K562 (cell line): ENCODE measurements around the gene MYO18B. TPM values are rescaled to one million over a fixed set of nuclear protein-coding genes. Genes with fewer than 3 reads are reported as not detected.

ENCODE experiments used
- ATAC-seq: fragments of 200-7000 bp; cut with Tn5 transposase; 3 replicates; pipeline ENCODE4 v1.9.1; 2020; ENCODE audit warnings: moderate library complexity
- BruUV-seq: library from RNA; stranded (reverse); fragments of 400-500 nt; replicated peaks from 2 replicates; lab custom pipeline; 2021; lab: Mats Ljungman, UMichigan
- CTCF ChIA-PET: fragments of 300-600 bp; formaldehyde crosslinking; extraction: SDS; loops from one replicate; lab custom pipeline; 2021; ENCODE audit warnings: low intra/inter-chr PET ratio; lab: Yijun Ruan, JAX
- POLR2A ChIA-PET: fragments of 300-600, 350-650 bp; sonication (Branson Sonifier 250); formaldehyde crosslinking; extraction: SDS; loops from one replicate; lab custom pipeline; 2021; ENCODE audit warnings: antibody characterized with exemption, inconsistent platforms; lab: Yijun Ruan, JAX
- DNase-seq, 4 experiments: peaks; one replicate each; pipeline versions ENCODE4 v3.0.0 to v3.0.0-alpha.2; 2011 to 2018; ENCODE audit warnings: low spot score in 3 of 4, mixed read lengths in 3 of 4; ENCODE audit errors: extremely low read depth in 1 of 4
- FAIRE-seq: peaks from 2 replicates; lab custom pipeline; 2011; peaks lifted over from hg19 to GRCh38; lab: Jason Lieb, UNC
- H2AFZ ChIP-seq: 2 replicates; pipeline ENCODE4 v1.6.0; 2011; ENCODE audit warnings: low read depth, low read length, control low read depth, inconsistent platforms
- H3K27ac ChIP-seq: fragments of 200-600 bp; 3 replicates; pipeline ENCODE4 v1.8.0; 2011; ENCODE audit warnings: low read depth, mild to moderate bottlenecking, control low read depth, inconsistent platforms, low read length, moderate library complexity, mixed read lengths; ENCODE audit errors: extremely low read depth
- H3K27me3 ChIP-seq, 2 experiments: fragments of 300-600 bp in 1 of 2; 2 replicates in 1 of 2; 3 replicates in 1 of 2; pipeline versions ENCODE4 v1.6.0 to v1.8.0; 2011; ENCODE audit warnings: inconsistent platforms in 2 of 2, low read length in 2 of 2, mild to moderate bottlenecking in 1 of 2, mixed read lengths in 1 of 2, moderate library complexity in 1 of 2; ENCODE audit not compliant: control insufficient read depth in 2 of 2, insufficient read depth in 2 of 2
- H3K36me3 ChIP-seq: fragments of 300-600 bp; 3 replicates; pipeline ENCODE4 v1.8.0; 2011; ENCODE audit warnings: mild to moderate bottlenecking, low read length, inconsistent platforms; ENCODE audit not compliant: control insufficient read depth, insufficient read depth
- H3K4me1 ChIP-seq, 2 experiments: fragments of 200-600 bp in 1 of 2; replicated peaks in 1 of 2; 2 replicates in 1 of 2; 3 replicates in 1 of 2; pipeline versions ENCODE4 v1.5.1 to v1.8.0; 2011; ENCODE audit warnings: inconsistent platforms in 2 of 2, low read length in 2 of 2, mild to moderate bottlenecking in 1 of 2, mixed read lengths in 1 of 2, moderate library complexity in 1 of 2; ENCODE audit not compliant: control insufficient read depth in 2 of 2, insufficient read depth in 2 of 2
- H3K4me2 ChIP-seq: 2 replicates; pipeline ENCODE4 v1.6.1; 2011; ENCODE audit warnings: low read length, control low read depth, inconsistent platforms, mixed read lengths; ENCODE audit not compliant: insufficient read depth
- H3K4me3 ChIP-seq: fragments of 200-600 bp; sonication (generic), shearing (Covaris generic); 2 replicates; pipeline ENCODE4 v1.5.1; 2016; ENCODE audit warnings: control low read depth, inconsistent platforms
- H3K79me2 ChIP-seq: fragments of 200-600 bp; 3 replicates; pipeline ENCODE4 v1.8.0; 2011; ENCODE audit warnings: low read length, inconsistent platforms; ENCODE audit not compliant: control insufficient read depth, insufficient read depth
- H3K9ac ChIP-seq, 2 experiments: 2 replicates each; pipeline versions ENCODE4 v1.6.0 to v1.6.1; 2011; ENCODE audit warnings: low read depth in 2 of 2, low read length in 2 of 2, control low read depth in 1 of 2, inconsistent platforms in 1 of 2, mild to moderate bottlenecking in 1 of 2, mixed read lengths in 1 of 2; ENCODE audit not compliant: insufficient read depth in 1 of 2
- H3K9me1 ChIP-seq: one replicate; pipeline ENCODE4 v1.6.0; 2011; ENCODE audit warnings: inconsistent platforms, mild to moderate bottlenecking, low read length, moderate library complexity; ENCODE audit not compliant: control insufficient read depth, insufficient read depth
- H3K9me3 ChIP-seq: replicated peaks from 2 replicates; pipeline ENCODE4 v1.5.1; 2011; ENCODE audit warnings: low read depth, low read length, inconsistent platforms; ENCODE audit not compliant: control insufficient read depth, insufficient read depth
- H4K20me1 ChIP-seq: replicated peaks from 2 replicates; pipeline ENCODE4 v1.6.1; 2011; ENCODE audit warnings: low read length, inconsistent platforms, mixed read lengths; ENCODE audit not compliant: control insufficient read depth, insufficient read depth
- ATF1 ChIP-seq, 2 experiments: fragments of 450-650 bp in 1 of 2; IDR thresholded peaks; 2 replicates each; pipeline ENCODE4 v1.6.1; 2016; ENCODE audit warnings: missing compliant biosample characterization in 1 of 2, missing genetic modification characterization in 1 of 2
- BRD4 ChIP-seq: fragments of 200-600 bp; sonication (generic); IDR thresholded peaks from 2 replicates; pipeline ENCODE4 v1.6.1; 2017; ENCODE audit warnings: inconsistent platforms
- NR2C1 ChIP-seq, 2 experiments: fragments of 450-650 bp; IDR thresholded peaks; 2 replicates each; pipeline ENCODE4 v1.6.1; 2017; ENCODE audit warnings: mild to moderate bottlenecking in 2 of 2, antibody characterized with exemption in 1 of 2, inconsistent platforms in 1 of 2, missing compliant biosample characterization in 1 of 2, missing genetic modification characterization in 1 of 2
- THRAP3 ChIP-seq: fragments of 450-650 bp; IDR thresholded peaks from 2 replicates; pipeline ENCODE4 v1.6.1; 2016; ENCODE audit warnings: mild to moderate bottlenecking, inconsistent platforms, borderline replicate concordance
- WGBS: fragments of 100-300 bp; shearing (Covaris generic); methylation state at CpG from one replicate; pipeline ENCODE4 v1.1.6; 2016; ENCODE audit warnings: low coverage, mixed read lengths; ENCODE audit not compliant: insufficient coverage; ENCODE audit errors: missing lambda C conversion rate; 5-methylcytosine and 5-hydroxymethylcytosine counted together
- in situ Hi-C: fragments of 300-500 bp; cut with MboI; formaldehyde crosslinking; loops from 4 replicates; pipeline ENCODE4 v1.15.0; 2018; ENCODE audit warnings: inconsistent platforms, mixed read lengths
- intact Hi-C: fragments of 100-400 bp; cut with micrococcal nuclease; formaldehyde crosslinking; loops from 2 replicates; pipeline ENCODE4 v1.14.2; 2022
- polyA plus RNA-seq, 8 experiments: library from polyadenylated mRNA; depleted of rRNA in 4 of 8; stranded (reverse) in 5 of 8; unstranded in 3 of 8; fragments of >200 nt; fragmentation: Nextera tagmentation in 2 of 8; fragmentation: Illumina TruSeq in 1 of 8; extraction: Ambion mirVana in 2 of 8; extraction: Trizol in 1 of 8; gene quantifications; 2 replicates each; pipeline versions ENCODE4 v1.2.1 to v1.2.3, GENCODE V29; 2011 to 2014; ENCODE audit warnings: inconsistent platforms in 1 of 8, missing spikeins in 1 of 8
- total RNA-seq, 7 experiments: library from RNA; depleted of rRNA in 6 of 7; stranded (reverse); fragments of >200 nt in 6 of 7; fragmentation: Illumina TruSeq in 2 of 7; extraction: Trizol in 2 of 7; gene quantifications; 2 replicates each; pipeline versions ENCODE4 v1.2.1 to v1.2.3, GENCODE V29; 2011 to 2021; ENCODE audit warnings: low replicate concordance in 1 of 7
- TF ChIP-seq, protein P1 (sequence below), 2 experiments: fragments of 450-650 bp in 1 of 2; sonication (generic) in 1 of 2; formaldehyde crosslinking in 1 of 2; IDR thresholded peaks; 2 replicates each; pipeline versions ENCODE4 v1.7.1 to v1.9.0; 2016 to 2022; ENCODE audit warnings: inconsistent platforms in 1 of 2, mild to moderate bottlenecking in 1 of 2, missing genetic modification reagents in 1 of 2
- TF ChIP-seq, protein P2 (sequence below): fragments of 450-650 bp; IDR thresholded peaks from 2 replicates; pipeline ENCODE4 v1.6.1; 2018; ENCODE audit warnings: mild to moderate bottlenecking, low read depth; ENCODE audit not compliant: partially characterized antibody

The MYO18B gene
- total and polyA plus RNA-seq, 9 of the 15 experiments (the other 6 are each of a cell fraction or from before 2014, with no cell fraction given) = 0.06 to 7.0 (median 4.3) TPM

DNA sequence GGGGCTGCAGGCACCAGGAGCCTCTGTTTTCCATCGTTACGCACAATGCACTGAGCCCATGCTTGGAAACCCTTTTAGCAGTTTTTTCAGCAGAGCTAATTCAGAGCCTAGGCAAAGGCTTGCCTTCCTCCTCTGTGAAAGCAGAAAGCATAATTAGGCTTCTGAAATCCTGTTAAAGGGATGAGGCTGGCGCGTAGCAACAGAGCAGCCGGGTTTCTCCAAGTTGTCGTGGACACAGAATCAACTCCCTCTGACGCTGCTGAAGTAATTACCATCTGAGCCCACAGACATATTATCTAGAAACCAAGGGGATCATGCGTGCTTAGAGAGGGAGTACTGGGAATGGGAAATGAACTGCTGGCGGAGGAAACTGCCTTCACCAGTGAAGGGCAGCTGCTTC, 85.4 kb downstream of the MYO18B start:
- 84% methylated on average over 9 of the region's 9 CpGs for WGBS
- H3K9me3 ChIP-seq = no peaks in the 10 kb centered on the region
- no peaks in the 10 kb centered on the region for H3K9me1 ChIP-seq
- H3K27ac ChIP-seq = no peak overlapping the region
- peaks cover 51% of the 10 kb centered on the region; the same call in 2 of the 3 replicates for H3K36me3 ChIP-seq
- ChIA-PET CTCF (no interaction called here), POLR2A (interaction anchor here (0.5 kb wide), 1 partner anchor 20 kb away, joined by 3 read pairs; no protein-coding TSS in a partner anchor)
- no peak overlapping the region for H2AFZ ChIP-seq
- no peak for TF ChIP-seq NR2C1 (IDR thresholded peaks at IDR 0.05)
- no peak for TF ChIP-seq NR2C1 (tag; IDR thresholded peaks at IDR 0.05)
- no peak for TF ChIP-seq ATF1 (CRISPR knock-in tag; IDR thresholded peaks at IDR 0.05)
- no peak for TF ChIP-seq ATF1 (tag; IDR thresholded peaks at IDR 0.05)
- no peak for TF ChIP-seq BRD4
- TF ChIP-seq, protein P1, sequence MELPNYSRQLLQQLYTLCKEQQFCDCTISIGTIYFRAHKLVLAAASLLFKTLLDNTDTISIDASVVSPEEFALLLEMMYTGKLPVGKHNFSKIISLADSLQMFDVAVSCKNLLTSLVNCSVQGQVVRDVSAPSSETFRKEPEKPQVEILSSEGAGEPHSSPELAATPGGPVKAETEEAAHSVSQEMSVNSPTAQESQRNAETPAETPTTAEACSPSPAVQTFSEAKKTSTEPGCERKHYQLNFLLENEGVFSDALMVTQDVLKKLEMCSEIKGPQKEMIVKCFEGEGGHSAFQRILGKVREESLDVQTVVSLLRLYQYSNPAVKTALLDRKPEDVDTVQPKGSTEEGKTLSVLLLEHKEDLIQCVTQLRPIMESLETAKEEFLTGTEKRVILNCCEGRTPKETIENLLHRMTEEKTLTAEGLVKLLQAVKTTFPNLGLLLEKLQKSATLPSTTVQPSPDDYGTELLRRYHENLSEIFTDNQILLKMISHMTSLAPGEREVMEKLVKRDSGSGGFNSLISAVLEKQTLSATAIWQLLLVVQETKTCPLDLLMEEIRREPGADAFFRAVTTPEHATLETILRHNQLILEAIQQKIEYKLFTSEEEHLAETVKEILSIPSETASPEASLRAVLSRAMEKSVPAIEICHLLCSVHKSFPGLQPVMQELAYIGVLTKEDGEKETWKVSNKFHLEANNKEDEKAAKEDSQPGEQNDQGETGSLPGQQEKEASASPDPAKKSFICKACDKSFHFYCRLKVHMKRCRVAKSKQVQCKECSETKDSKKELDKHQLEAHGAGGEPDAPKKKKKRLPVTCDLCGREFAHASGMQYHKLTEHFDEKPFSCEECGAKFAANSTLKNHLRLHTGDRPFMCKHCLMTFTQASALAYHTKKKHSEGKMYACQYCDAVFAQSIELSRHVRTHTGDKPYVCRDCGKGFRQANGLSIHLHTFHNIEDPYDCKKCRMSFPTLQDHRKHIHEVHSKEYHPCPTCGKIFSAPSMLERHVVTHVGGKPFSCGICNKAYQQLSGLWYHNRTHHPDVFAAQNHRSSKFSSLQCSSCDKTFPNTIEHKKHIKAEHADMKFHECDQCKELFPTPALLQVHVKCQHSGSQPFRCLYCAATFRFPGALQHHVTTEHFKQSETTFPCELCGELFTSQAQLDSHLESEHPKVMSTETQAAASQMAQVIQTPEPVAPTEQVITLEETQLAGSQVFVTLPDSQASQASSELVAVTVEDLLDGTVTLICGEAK (IDR thresholded peaks at IDR 0.05) = no peak
- TF ChIP-seq, protein P1 (CRISPR knock-in tag; IDR thresholded peaks at IDR 0.05) = no peak
- TF ChIP-seq THRAP3 = no peak
- TF ChIP-seq, protein P2, sequence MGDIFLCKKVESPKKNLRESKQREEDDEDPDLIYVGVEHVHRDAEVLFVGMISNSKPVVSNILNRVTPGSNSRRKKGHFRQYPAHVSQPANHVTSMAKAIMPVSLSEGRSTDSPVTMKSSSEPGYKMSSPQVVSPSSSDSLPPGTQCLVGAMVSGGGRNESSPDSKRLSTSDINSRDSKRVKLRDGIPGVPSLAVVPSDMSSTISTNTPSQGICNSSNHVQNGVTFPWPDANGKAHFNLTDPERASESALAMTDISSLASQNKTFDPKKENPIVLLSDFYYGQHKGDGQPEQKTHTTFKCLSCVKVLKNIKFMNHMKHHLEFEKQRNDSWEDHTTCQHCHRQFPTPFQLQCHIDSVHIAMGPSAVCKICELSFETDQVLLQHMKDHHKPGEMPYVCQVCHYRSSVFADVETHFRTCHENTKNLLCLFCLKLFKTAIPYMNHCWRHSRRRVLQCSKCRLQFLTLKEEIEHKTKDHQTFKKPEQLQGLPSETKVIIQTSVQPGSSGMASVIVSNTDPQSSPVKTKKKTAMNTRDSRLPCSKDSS = no peak
- intact Hi-C loops = no loop called here
- H3K79me2 ChIP-seq = no peaks in the 10 kb centered on the region
- no peaks in the 10 kb centered on the region for H4K20me1 ChIP-seq
- no peak overlapping the region for H3K4me2 ChIP-seq
- H3K27me3 ChIP-seq = no peaks in the 10 kb centered on the region
- FAIRE-seq (no peak), DNase-seq (no peak), ATAC-seq (no peak)
- no TSS peak for BruUV-seq
- no peaks in the 10 kb centered on the region for H3K4me1 ChIP-seq
- H3K4me3 ChIP-seq = no peak overlapping the region
- H3K9ac ChIP-seq = no peak overlapping the region
- in situ Hi-C loops = no loop called here
